HG03457 (cell line): ENCODE measurements around the gene KIN.
A peak's percentile ranks its signal among the peaks of the same experiment; 100 is the strongest.
"Not testable (repeated sequence)": the region's sequence is repeated elsewhere in the genome, so short reads cannot be mapped to it uniquely, and the experiment has no call there.

Experiments used
- ATAC-seq: cut with Tn5 transposase; IDR thresholded peaks from one replicate; pipeline ENCODE4 v1.9.1; 2021; ENCODE audit warnings: moderate number of reproducible peaks; ENCODE audit not compliant: unreplicated experiment

Gene KIN

GRCh38 chr10:7787857-7788638 is at the start of gene KIN, which contains the start of gene ATP5F1C:
Gene KIN, minus strand, starts transcription at chr10:7787993. Its CDS starts 60 bp downstream, at chr10:7787933.
Gene ATP5F1C, plus strand, starts transcription at chr10:7788177. Its CDS starts 31 bp downstream, at chr10:7788208.
- peak; percentile 91 for ATAC-seq

DNA sequence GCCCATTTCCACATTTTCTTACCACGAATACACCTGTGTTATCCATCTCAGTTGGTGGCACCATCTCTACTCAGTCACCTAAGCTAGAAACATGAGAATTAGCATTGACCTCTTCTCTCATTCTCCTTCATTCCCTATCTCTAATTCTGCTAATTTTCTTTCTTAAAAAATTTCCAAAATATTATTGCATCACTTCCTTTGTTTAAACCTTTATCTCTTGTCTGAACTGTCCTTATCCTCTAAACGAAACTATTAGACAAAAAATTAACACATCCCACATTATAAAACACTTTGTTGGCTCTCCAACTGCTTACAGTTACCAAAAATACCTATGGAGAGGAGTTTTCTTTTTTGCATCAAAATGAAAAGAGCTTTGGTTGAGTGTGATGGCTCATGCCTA is 48.8 kb upstream of the KIN start:
- ATAC-seq: no peak

DNA sequence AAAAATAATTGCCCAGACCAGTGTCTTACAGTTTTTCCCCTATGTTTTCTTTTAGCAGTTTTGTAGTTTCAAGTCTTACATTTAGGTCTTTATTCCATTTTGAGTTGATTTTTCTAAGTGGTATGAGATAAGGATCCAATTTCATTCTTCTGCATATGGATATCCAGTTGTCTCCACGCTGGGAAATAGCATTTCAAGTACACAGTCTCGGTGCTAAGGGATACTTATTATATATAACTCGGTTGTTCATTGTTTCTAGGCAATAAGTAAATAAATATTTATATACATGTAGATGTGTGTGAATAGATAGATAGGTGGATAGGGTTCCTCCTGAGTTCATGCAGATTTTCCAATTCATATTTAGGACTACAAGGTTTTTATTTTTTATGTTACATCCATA is 46.5 kb upstream of the KIN start:
- ATAC-seq: no peak

GRCh38 chr10:7833210-7833609 is 45.4 kb upstream of the KIN start:
- ATAC-seq: no peak

- no peak for ATAC-seq
Observed at GRCh38 chr10:7832060-7832459, 44.3 kb upstream of the KIN start.

- no peak for ATAC-seq
Observed at GRCh38 chr10:7829289-7829834, 41.6 kb upstream of the KIN start.

GRCh38 chr10:7826971-7827370 is 39.2 kb upstream of the KIN start:
- no peak for ATAC-seq

GRCh38 chr10:7824251-7824650 is 36.5 kb upstream of the KIN start:
- ATAC-seq: no peak

GRCh38 chr10:7819121-7819460 is 31.3 kb upstream of the KIN start:
- no peak for ATAC-seq

GRCh38 chr10:7818295-7819120 is 30.7 kb upstream of the KIN start, which contains the start of gene TAF3:
Gene TAF3, plus strand, starts transcription at chr10:7818505. Its CDS starts 205 bp downstream, at chr10:7818710.
- peak; percentile 84 for ATAC-seq

GRCh38 chr10:7817984-7818294 is 30.1 kb upstream of the KIN start:
- ATAC-seq: peak; percentile 2

DNA sequence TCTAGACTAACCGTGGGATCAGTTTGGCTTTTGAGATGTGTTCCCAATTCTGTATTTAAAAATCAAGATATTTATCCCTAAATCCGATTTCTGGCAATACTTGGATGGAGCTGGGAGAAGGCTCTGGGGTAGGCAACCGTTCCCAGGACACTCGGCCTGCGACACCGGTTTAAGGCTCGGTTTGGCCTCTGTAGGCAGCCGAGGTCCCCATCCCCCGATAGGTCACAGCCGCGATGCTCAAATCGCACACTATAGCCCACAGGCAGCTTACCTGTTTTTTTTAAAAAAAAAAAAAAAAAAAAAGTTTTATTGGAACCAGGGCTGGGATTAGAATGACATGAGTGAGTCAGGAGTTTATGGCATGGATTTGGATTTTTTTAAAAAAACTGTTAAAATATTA is 29.8 kb upstream of the KIN start:
- no peak for ATAC-seq

DNA sequence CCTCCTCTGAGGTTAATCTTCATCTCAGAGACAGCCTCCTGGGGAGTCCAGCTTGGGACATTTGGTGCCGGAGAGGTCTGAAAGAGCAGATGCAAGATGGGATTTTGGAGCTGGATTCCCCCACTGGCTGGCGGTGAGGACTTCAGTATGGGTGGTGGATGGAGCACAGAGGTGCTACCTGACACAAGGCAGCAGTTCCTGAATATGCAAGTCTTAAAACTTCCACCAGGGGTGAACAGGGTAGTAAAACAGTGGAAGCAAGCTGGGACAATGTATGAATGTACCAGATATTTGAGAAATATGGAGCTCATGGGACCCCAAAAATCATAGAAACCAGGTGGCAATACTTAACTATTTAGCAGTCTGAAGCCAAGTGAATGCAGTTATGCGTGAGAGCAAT is 25.7 kb upstream of the KIN start:
- ATAC-seq: no peak

- ATAC-seq: not testable (repeated sequence)
Observed at GRCh38 chr10:7811743-7812142, 23.9 kb upstream of the KIN start.

- ATAC-seq: no peak
Observed at GRCh38 chr10:7811000-7811399, 23.2 kb upstream of the KIN start.

- no peak for ATAC-seq
Observed at GRCh38 chr10:7810443-7810842, 22.6 kb upstream of the KIN start.

GRCh38 chr10:7808686-7809267 is 21.0 kb upstream of the KIN start:
- no peak for ATAC-seq

GRCh38 chr10:7804741-7805140 is 16.9 kb upstream of the KIN start:
- no peak for ATAC-seq

GRCh38 chr10:7804216-7804615 is 16.4 kb upstream of the KIN start:
- ATAC-seq: no peak

GRCh38 chr10:7802606-7803005 is 14.8 kb upstream of the KIN start:
- ATAC-seq: no peak

DNA sequence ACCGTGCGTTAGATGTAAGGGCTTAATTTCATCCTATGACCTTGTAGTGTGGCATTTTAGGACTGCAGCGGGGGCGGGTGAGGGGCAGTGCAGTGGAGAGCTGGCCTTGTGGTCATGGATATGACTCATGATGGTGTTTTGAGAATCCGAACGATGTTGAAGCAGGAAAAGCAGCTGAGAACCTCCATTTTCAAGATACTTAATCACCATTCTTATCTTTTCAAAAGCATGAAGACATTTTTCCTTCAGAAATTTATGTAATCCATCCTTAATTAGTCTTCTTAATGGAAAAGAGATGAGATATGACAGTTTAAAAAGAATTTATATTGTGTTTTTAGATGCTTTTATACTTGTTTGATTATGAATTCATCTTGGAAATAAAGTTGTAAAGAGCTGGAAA is 9.8 kb upstream of the KIN start:
- ATAC-seq: no peak

DNA sequence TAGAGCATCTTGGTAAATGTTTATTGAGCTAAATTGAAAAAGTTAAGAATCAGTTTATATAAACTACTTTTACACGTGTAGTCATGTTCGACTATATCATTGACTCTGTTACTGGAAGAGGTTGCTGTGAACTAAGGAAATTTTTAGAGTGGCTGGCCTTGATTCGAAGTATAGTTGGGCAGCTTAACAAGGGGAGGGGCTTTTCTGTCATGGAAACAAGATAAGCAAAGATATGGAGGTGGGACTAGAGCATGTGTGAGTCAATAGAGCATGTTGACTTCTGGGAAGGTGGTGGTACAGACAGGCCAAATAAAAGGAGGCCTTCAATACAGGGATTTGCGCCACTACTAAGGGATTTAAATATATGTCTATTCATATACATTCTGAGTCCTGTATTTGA is 7.8 kb upstream of the KIN start:
- no peak for ATAC-seq
